GM19193 (cell line): ENCODE results near the gene RUFY2.
A peak's percentile ranks its signal among the peaks of the same experiment; 100 is the strongest.

Experiments
- POLR2A ChIP-seq: IDR thresholded peaks from 4 replicates; pipeline ENCODE4 v1.6.1; 2011; ENCODE audit not compliant: insufficient read depth, insufficient read length; ENCODE audit errors: extremely low read depth

The RUFY2 gene, protein sequence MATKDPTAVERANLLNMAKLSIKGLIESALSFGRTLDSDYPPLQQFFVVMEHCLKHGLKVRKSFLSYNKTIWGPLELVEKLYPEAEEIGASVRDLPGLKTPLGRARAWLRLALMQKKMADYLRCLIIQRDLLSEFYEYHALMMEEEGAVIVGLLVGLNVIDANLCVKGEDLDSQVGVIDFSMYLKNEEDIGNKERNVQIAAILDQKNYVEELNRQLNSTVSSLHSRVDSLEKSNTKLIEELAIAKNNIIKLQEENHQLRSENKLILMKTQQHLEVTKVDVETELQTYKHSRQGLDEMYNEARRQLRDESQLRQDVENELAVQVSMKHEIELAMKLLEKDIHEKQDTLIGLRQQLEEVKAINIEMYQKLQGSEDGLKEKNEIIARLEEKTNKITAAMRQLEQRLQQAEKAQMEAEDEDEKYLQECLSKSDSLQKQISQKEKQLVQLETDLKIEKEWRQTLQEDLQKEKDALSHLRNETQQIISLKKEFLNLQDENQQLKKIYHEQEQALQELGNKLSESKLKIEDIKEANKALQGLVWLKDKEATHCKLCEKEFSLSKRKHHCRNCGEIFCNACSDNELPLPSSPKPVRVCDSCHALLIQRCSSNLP

GRCh38 chr10:68406815-68407548 is at the start of gene RUFY2:
TSS of gene RUFY2 (minus strand) at chr10:68407277. CDS start at chr10:68407189, 88 bp downstream.
- peak; percentile 70 for TF ChIP-seq POLR2A

GRCh38 chr10:68446179-68446578 is 39.1 kb upstream of the RUFY2 start:
- TF ChIP-seq POLR2A, result no peak

DNA sequence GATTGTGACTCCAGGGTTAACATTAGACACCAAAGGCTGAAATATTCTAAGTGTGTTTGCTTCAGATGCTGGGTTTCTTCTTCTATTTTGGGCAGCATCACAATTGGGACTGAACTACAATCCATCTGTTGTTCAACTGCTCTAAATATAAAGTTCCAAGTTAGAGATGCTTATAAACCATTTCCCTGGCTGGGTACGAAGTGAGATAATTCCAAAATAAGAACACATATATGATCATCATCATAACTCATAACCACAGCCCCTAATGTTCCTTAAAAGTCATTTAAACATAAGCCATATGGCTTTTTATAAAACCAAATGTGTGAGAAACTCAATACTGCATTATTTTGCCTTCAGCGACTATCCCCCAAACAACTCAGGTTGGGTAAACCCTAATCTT is 35.9 kb upstream of the RUFY2 start:
- no peak for TF ChIP-seq POLR2A

DNA sequence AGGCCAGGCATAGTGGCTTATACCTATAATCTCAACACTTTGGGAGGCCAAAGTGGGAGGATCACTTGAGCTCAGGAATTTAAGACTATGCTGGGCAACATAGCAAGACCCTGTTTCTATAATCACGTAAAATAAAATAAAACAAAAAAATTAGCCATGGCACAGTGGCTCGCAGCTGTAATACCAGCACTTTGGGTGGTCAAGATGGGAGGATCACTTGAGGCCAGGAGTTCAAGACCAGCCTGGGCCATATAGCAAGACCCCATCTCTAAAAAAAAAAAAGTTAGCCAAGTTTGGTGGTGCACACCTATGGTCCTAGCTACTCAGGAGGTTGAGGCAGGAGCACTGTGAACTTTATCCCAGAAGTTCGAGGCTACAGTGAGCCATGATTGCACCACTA is 33.8 kb upstream of the RUFY2 start:
- TF ChIP-seq POLR2A, result no peak

GRCh38 chr10:68435803-68436202 is 28.7 kb upstream of the RUFY2 start:
- TF ChIP-seq POLR2A, result no peak

DNA sequence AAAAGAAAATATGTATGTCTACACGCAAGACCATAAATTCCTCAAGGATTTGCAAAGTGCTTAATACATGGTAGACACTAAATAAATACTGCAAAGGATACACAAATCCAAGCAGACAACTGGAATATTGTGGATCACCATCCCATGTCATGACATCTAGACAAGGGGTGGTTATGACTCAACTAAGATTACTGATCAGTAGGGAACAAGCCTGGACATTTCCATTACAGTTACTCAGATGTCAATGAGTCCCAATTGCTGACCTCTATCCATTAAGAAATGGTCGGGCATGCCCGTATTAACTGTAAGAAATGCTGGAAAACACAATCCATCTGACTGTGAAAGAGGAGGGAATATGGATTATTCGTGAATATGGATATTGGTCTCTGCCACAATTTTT is 27.6 kb upstream of the RUFY2 start:
- TF ChIP-seq POLR2A, result no peak

GRCh38 chr10:68428396-68429104 is 21.5 kb upstream of the RUFY2 start:
- TF ChIP-seq POLR2A, result no peak

- no peak for TF ChIP-seq POLR2A
These were observed 17.5 kb upstream of the RUFY2 start for GRCh38 chr10:68424454-68425014.

- TF ChIP-seq POLR2A, result no peak
These were observed 16.4 kb upstream of the RUFY2 start for GRCh38 chr10:68423522-68423921.

- no peak for TF ChIP-seq POLR2A
These were observed 12.3 kb upstream of the RUFY2 start for GRCh38 chr10:68419376-68419775.

DNA sequence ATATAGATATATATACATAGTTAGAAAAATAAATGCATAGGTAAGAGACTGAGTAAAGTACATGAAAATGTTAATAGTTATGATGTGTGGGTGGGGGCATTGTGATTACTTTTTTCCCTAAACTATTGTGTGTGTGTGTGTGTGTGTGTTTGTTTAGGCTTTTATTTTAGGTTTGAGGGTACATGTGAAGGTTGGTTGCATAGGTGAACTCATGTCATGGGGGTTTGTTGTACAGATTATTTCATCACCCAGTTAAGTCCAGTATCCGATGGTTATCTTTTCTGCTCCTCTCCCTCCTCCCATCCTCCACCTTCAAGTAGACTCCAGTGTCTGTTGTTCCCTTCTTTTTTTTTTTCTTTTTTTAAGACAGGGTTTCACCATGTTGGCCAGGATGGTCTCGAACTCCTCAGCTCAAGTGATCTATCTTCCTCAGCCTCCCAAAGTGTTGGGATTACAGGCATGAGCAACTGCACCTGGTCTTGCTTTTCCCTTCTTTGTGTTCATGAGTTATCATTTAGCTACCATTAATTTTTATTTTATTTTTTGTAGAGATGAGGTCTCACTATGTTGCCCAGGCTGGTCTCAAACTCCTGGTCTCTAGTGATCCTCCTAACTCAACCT is 1.9 kb upstream of the RUFY2 start:
- no peak for TF ChIP-seq POLR2A

- TF ChIP-seq POLR2A, result no peak
These were observed 814 bp downstream of the RUFY2 start for GRCh38 chr10:68406111-68406814.

DNA sequence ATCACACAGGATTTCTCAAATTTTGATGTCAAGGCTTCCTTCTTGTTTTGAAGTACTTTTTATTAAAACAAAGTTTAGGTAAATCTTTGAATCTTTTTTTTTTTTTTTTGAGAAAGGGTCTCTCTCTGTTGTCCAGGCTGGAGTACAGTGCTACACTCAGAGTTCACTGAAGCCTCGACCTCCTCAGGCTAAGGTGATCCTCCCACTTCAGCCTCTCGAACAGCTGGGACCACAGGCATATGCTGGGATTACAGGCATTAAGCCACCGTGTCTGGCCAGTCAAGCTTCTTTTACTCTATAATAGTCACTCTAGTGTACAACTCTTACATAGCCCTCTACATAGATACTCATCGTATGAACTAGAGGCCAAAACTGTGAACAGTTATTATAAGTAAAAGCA is 3.4 kb downstream of the RUFY2 start:
- TF ChIP-seq POLR2A, result no peak

DNA sequence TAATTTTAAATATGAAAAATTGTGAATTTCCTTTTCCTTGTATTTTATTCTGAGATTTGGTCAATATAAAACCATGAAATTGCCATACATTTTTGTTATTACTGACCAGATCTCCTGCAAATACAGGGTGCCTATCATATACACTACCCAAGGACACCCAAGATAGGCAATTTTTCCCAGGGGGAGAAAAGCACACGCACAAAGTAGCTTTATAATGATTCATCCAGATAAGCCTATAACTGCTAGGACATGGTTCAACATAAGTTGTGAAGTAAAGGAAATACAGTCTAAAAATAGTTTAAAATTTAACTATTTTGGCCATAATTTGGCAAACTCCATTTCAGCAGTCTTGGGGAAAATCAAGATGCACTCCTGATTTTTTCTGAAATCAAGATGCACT is 4.8 kb downstream of the RUFY2 start:
- TF ChIP-seq POLR2A, result no peak
